ENCODE data around the gene OR6C3. TPM values are rescaled to one million over a fixed set of nuclear protein-coding genes. Genes with fewer than 3 reads are reported as not detected.

The OR6C3 gene
- total RNA-seq, 1 experiment from 2014 or later, result not detected

DNA sequence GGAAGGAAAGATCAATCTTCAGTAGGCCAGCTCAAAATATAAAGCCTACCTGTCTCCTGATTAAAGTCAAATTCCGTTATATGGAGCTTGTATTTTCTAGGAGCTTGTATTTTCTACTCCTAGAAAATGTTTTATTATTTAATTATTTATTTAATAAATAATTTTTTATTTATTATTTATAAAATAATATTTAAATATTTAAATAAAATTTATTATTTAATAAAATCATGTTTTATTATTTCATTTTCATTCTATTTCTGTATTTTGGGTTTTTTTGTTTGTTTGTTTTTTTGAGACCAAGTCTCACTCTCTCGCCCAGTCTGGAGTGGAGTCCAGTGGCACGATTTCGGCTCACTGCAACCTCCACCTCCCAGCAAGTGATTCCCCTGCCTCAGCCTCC, 42.0 kb downstream of the OR6C3 start:
- no peaks in the 10 kb centered on the region for H3K36me3 Mint-ChIP-seq (ENCODE audit: insufficient read depth in 1 of 3, low read depth in 3 of 3)
- Histone ChIP-seq H3K23me2 (ENCODE audit: insufficient read length, low read depth, low read length, poor library complexity, severe bottlenecking) (no peaks in the 10 kb centered on the region), H4K5ac (ENCODE audit: insufficient read length, low read depth, low read length) (no peak overlapping the region), H2BK15ac (ENCODE audit: low read depth, low read length) (no peak overlapping the region), H2BK120ac (ENCODE audit: low read depth, low read length, poor library complexity, severe bottlenecking) (no peak overlapping the region), H3T11ph (ENCODE audit: low read length) (no peak overlapping the region), H4K91ac (ENCODE audit: insufficient read length, low read depth, low read length) (no peak overlapping the region), H4K8ac (replicated peaks; ENCODE audit: insufficient read length, low read depth, low read length) (no peak overlapping the region), H4K20me1 (ENCODE audit: control insufficient read depth, insufficient read depth, insufficient read length) (no peaks in the 10 kb centered on the region), H3K79me1 (ENCODE audit: insufficient read depth, low read depth, low read length, poor library complexity, severe bottlenecking) (no peaks in the 10 kb centered on the region), H3K4me1 (ENCODE audit: insufficient read depth, low read length) (no peaks in the 10 kb centered on the region), H3K23ac (ENCODE audit: insufficient read length, low read depth, low read length) (no peak overlapping the region), H3K9me3 (ENCODE audit: control insufficient read depth, low read depth, low read length) (no peaks in the 10 kb centered on the region), H2AK5ac (ENCODE audit: insufficient read length, low read length) (no peak overlapping the region), H2BK12ac (ENCODE audit: insufficient read length, low read depth, low read length) (no peak overlapping the region), H3K18ac (ENCODE audit: insufficient read length, low read depth, low read length) (no peak overlapping the region), H3K56ac (ENCODE audit: insufficient read length, low read depth, low read length) (no peak overlapping the region), H3K4ac (ENCODE audit: low read depth, low read length) (no peak overlapping the region), H2AFZ (ENCODE audit: low read length) (no peak overlapping the region), H3K14ac (ENCODE audit: insufficient read depth, low read length) (no peak overlapping the region), H3K4me2 (ENCODE audit: insufficient read depth, insufficient read length, low read length) (no peak overlapping the region), H3K79me2 (ENCODE audit: insufficient read depth, low read length) (no peaks in the 10 kb centered on the region), H2BK5ac (ENCODE audit: insufficient read length, low read length) (no peak overlapping the region), H3K27me3 (ENCODE audit: insufficient read depth, low read length) (no peaks in the 10 kb centered on the region), H3K27ac (ENCODE audit: insufficient read length, low read depth, low read length) (no peak overlapping the region), H2BK20ac (ENCODE audit: low read depth, low read length, poor library complexity, severe bottlenecking) (no peak overlapping the region), H3K9ac (ENCODE audit: extremely low read depth, insufficient read length, low read length) (no peak overlapping the region)
- H3K4me1 Mint-ChIP-seq, result no peaks in the 10 kb centered on the region
- no peaks in the 10 kb centered on the region for H3K27me3 Mint-ChIP-seq (ENCODE audit: low read depth)
- WGBS (ENCODE audit: extremely low coverage, insufficient read length, low lambda C conversion rate), result no CpG with 5 or more reads among the region's 4 CpGs
- DNase-seq, result no peak
- TF ChIP-seq, protein P1, sequence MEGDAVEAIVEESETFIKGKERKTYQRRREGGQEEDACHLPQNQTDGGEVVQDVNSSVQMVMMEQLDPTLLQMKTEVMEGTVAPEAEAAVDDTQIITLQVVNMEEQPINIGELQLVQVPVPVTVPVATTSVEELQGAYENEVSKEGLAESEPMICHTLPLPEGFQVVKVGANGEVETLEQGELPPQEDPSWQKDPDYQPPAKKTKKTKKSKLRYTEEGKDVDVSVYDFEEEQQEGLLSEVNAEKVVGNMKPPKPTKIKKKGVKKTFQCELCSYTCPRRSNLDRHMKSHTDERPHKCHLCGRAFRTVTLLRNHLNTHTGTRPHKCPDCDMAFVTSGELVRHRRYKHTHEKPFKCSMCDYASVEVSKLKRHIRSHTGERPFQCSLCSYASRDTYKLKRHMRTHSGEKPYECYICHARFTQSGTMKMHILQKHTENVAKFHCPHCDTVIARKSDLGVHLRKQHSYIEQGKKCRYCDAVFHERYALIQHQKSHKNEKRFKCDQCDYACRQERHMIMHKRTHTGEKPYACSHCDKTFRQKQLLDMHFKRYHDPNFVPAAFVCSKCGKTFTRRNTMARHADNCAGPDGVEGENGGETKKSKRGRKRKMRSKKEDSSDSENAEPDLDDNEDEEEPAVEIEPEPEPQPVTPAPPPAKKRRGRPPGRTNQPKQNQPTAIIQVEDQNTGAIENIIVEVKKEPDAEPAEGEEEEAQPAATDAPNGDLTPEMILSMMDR (conservative IDR thresholded peaks at IDR 0.05), result no peak
- no peak overlapping the region for H3K27ac Mint-ChIP-seq
- no peak overlapping the region for H3K4me3 Mint-ChIP-seq
- H3K9me3 Mint-ChIP-seq, result no peaks in the 10 kb centered on the region

Other genes with a start within 250 kb of the OR6C3 start
- not detected in 2 replicates for gene OR9K2, start 204.3 kb upstream of the OR6C3 start, total RNA-seq (2021)
- not detected in 2 replicates for gene OR10A7, start 109.7 kb upstream of the OR6C3 start, total RNA-seq (2021)
- gene OR6C74, start 86.1 kb upstream of the OR6C3 start, total RNA-seq (2021), result not detected in 2 replicates
- not detected in 2 replicates for gene OR6C6, start 34.2 kb upstream of the OR6C3 start, total RNA-seq (2021)
- gene OR6C1, start 16.4 kb upstream of the OR6C3 start, total RNA-seq (2021), result not detected in 2 replicates
- gene OR6C75, start 32.2 kb downstream of the OR6C3 start, total RNA-seq (2021), result not detected in 2 replicates
- gene OR6C65, start 69.8 kb downstream of the OR6C3 start, total RNA-seq (2021), result not detected in 2 replicates
- not detected in 2 replicates for gene OR6C76, start 95.5 kb downstream of the OR6C3 start, total RNA-seq (2021)
- not detected in 2 replicates for gene OR6C2, start 113.3 kb downstream of the OR6C3 start, total RNA-seq (2021)
- not detected in 2 replicates for gene OR6C70, start 139.4 kb downstream of the OR6C3 start, total RNA-seq (2021)
- not detected in 2 replicates for gene OR6C68, start 161.6 kb downstream of the OR6C3 start, total RNA-seq (2021)
- not detected in 2 replicates for gene OR6C4, start 218.9 kb downstream of the OR6C3 start, total RNA-seq (2021)
- not detected in 2 replicates for gene OR2AP1, start 241.7 kb downstream of the OR6C3 start, total RNA-seq (2021)

Measured in H9 (cell line).